Stomach (tissue), 4 donors: Measurements from ENCODE around the gene PCSK2.

ENCODE experiments used
- POLR2AphosphoS5 ChIP-seq, 3 donors: sonication (generic); formaldehyde crosslinking; IDR thresholded peaks; one replicate each; pipeline ENCODE4 v1.6.1; 2016; ENCODE audit warnings: antibody characterized with exemption in 3 of 3
- TF ChIP-seq, protein P1 (sequence below), 7 experiments: fragments of 450-650 bp in 4 of 7; fragments of 200-600 bp in 3 of 7; sonication (generic) in 3 of 7; IDR thresholded peaks; one replicate each; pipeline ENCODE4 v1.5.1; 2016 to 2019; ENCODE audit warnings: antibody characterized with exemption in 7 of 7, control low read depth in 2 of 7, mild to moderate bottlenecking in 1 of 7

DNA sequence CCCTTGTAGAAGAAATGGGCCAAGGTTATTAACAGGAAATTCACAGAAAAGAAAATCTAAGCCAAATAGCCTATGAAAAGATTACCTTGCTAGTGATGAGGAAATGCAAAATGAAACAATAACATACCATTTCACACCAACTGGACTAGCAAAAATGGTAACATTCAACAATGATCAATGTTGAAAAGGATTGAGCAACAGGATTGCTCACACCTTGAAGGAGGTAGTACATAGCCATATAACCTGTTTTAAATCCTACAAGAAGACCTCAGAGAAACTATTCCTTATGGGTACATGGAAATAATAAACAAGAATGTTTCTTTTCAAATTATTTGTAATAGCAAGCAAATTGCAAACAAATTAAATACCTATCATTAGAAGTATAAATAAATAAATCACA is 196.9 kb downstream of the PCSK2 start:
- TF ChIP-seq POLR2AphosphoS5 (IDR thresholded peaks at IDR 0.05): no peak
- TF ChIP-seq, protein P1, sequence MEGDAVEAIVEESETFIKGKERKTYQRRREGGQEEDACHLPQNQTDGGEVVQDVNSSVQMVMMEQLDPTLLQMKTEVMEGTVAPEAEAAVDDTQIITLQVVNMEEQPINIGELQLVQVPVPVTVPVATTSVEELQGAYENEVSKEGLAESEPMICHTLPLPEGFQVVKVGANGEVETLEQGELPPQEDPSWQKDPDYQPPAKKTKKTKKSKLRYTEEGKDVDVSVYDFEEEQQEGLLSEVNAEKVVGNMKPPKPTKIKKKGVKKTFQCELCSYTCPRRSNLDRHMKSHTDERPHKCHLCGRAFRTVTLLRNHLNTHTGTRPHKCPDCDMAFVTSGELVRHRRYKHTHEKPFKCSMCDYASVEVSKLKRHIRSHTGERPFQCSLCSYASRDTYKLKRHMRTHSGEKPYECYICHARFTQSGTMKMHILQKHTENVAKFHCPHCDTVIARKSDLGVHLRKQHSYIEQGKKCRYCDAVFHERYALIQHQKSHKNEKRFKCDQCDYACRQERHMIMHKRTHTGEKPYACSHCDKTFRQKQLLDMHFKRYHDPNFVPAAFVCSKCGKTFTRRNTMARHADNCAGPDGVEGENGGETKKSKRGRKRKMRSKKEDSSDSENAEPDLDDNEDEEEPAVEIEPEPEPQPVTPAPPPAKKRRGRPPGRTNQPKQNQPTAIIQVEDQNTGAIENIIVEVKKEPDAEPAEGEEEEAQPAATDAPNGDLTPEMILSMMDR (IDR thresholded peaks at IDR 0.05): no peak
